SU-DHL-6 (cell line): Measurements from ENCODE around the gene TLCD3A.

Experiments
- CTCF ChIP-seq: fragments of 200-600 bp; sonication (generic); IDR thresholded peaks from one replicate; pipeline ENCODE4 v1.5.1; 2017; ENCODE audit warnings: antibody characterized with exemption, mild to moderate bottlenecking, low read length, moderate library complexity; ENCODE audit not compliant: insufficient read depth, poor library complexity, severe bottlenecking
- EZH2phosphoT487 ChIP-seq: fragments of 200-600 bp; sonication (generic), shearing (Covaris generic); conservative IDR thresholded peaks from 2 replicates; pipeline ENCODE4 v1.6.1; 2018; ENCODE audit warnings: mild to moderate bottlenecking, antibody characterized with exemption, low read length, moderate library complexity, mixed read lengths

DNA sequence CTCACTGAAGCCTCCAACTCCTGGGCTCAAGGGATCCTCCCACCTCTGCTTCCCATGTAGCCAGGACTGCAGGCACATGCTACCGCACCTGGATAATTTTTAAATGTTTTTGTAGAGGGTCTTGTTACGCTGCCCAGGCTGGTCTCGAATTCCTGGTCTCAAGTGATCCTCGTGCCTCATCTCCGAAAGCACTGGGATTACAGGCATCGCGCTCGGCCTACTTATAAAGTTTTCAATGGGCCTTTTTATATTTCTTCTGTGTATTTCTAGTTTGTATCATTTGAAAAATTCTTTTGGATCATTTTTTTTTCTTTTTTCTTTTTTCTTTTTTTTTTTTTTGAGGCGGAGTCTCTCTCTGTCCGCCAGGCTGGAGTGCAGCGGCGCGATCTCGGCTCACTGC lies 7.3 kb upstream of the TLCD3A start:
- no peak for TF ChIP-seq CTCF
- no peak for TF ChIP-seq EZH2phosphoT487
